Trophoblast cell (in vitro differentiated cells and primary cell): Measurements from ENCODE around the gene MAP3K2.

Experiments
- DNase-seq, 2 donors: peaks; one replicate each; pipeline ENCODE4 v3.0.0-alpha.2; 2016
- H2AFZ ChIP-seq: 2 replicates; pipeline ENCODE4 v1.6.1; 2013; ENCODE audit warnings: low read length, moderate library complexity, mild to moderate bottlenecking; ENCODE audit not compliant: insufficient read depth, poor library complexity
- H2AK5ac ChIP-seq: 2 replicates; pipeline ENCODE4 v1.6.1; 2013; ENCODE audit warnings: mild to moderate bottlenecking, low read length
- H2BK120ac ChIP-seq: 2 replicates; pipeline ENCODE4 v1.6.1; 2013; ENCODE audit warnings: low read length, mild to moderate bottlenecking, moderate library complexity; ENCODE audit not compliant: insufficient read depth, poor library complexity
- H2BK12ac ChIP-seq: 2 replicates; pipeline ENCODE4 v1.6.1; 2013; ENCODE audit warnings: mild to moderate bottlenecking, low read length, moderate library complexity
- H2BK5ac ChIP-seq: 2 replicates; pipeline ENCODE4 v1.6.1; 2013; ENCODE audit warnings: low read length, low read depth, moderate library complexity, mild to moderate bottlenecking; ENCODE audit not compliant: poor library complexity
- H3K14ac ChIP-seq: 2 replicates; pipeline ENCODE4 v1.6.1; 2013; ENCODE audit warnings: mild to moderate bottlenecking, low read length
- H3K18ac ChIP-seq: 2 replicates; pipeline ENCODE4 v1.6.1; 2013; ENCODE audit warnings: mild to moderate bottlenecking, low read length
- H3K23ac ChIP-seq: 2 replicates; pipeline ENCODE4 v1.6.1; 2013; ENCODE audit warnings: low read length
- H3K27ac ChIP-seq: 2 replicates; pipeline ENCODE4 v1.5.1; 2013; ENCODE audit warnings: low read depth, mild to moderate bottlenecking, inconsistent platforms, low read length, moderate library complexity
- H3K27me3 ChIP-seq: 2 replicates; pipeline ENCODE4 v1.6.1; 2013; ENCODE audit warnings: inconsistent platforms, mild to moderate bottlenecking, low read length, moderate library complexity; ENCODE audit not compliant: insufficient read depth
- H3K36me3 ChIP-seq, 2 experiments: 1 replicate in 1 of 2; 2 replicates in 1 of 2; pipeline ENCODE4 v1.6.1; 2013; ENCODE audit warnings: low read length in 2 of 2, mild to moderate bottlenecking in 2 of 2, moderate library complexity in 1 of 2; ENCODE audit not compliant: insufficient read depth in 2 of 2, control insufficient read depth in 1 of 2
- H3K4ac ChIP-seq: 2 replicates; pipeline ENCODE4 v1.6.1; 2013; ENCODE audit warnings: low read depth, mild to moderate bottlenecking, low read length, moderate library complexity
- H3K4me1 ChIP-seq, 2 experiments: 1 replicate in 1 of 2; 2 replicates in 1 of 2; pipeline ENCODE4 v1.6.1; 2013; ENCODE audit warnings: low read length in 2 of 2, mild to moderate bottlenecking in 2 of 2, moderate library complexity in 1 of 2; ENCODE audit not compliant: insufficient read depth in 2 of 2, control insufficient read depth in 1 of 2
- H3K4me2 ChIP-seq: 2 replicates; pipeline ENCODE4 v1.6.1; 2013; ENCODE audit warnings: inconsistent platforms, mild to moderate bottlenecking, low read length, moderate library complexity
- H3K4me3 ChIP-seq: 2 replicates; pipeline ENCODE4 v1.5.1; 2013; ENCODE audit warnings: mild to moderate bottlenecking, low read depth, low read length, inconsistent platforms
- H3K79me1 ChIP-seq: one replicate; pipeline ENCODE4 v1.6.1; 2013; ENCODE audit warnings: low read length
- H3K79me2 ChIP-seq: 2 replicates; pipeline ENCODE4 v1.6.1; 2013; ENCODE audit warnings: low read length, mild to moderate bottlenecking; ENCODE audit not compliant: control insufficient read depth, insufficient read depth, poor library complexity
- H3K9ac ChIP-seq: 2 replicates; pipeline ENCODE4 v1.6.1; 2013; ENCODE audit warnings: mild to moderate bottlenecking, low read length
- H3K9me3 ChIP-seq: 2 replicates; pipeline ENCODE4 v1.6.1; 2013; ENCODE audit warnings: low read depth, mild to moderate bottlenecking, control low read depth, inconsistent platforms, low read length; ENCODE audit not compliant: insufficient read depth
- H4K12ac ChIP-seq: 2 replicates; pipeline ENCODE4 v1.6.1; 2013; ENCODE audit warnings: low read depth, mild to moderate bottlenecking, low read length, moderate library complexity
- H4K8ac ChIP-seq: 2 replicates; pipeline ENCODE4 v1.6.1; 2013; ENCODE audit warnings: low read depth, mild to moderate bottlenecking, low read length, moderate library complexity
- H4K91ac ChIP-seq: one replicate; pipeline ENCODE4 v1.6.1; 2013; ENCODE audit warnings: low read depth, mild to moderate bottlenecking, low read length, moderate library complexity
- WGBS: extraction: QIAGEN DNeasy Blood & Tissue Kit; methylation state at CpG from one replicate; pipeline ENCODE4 v1.1.7; 2013; ENCODE audit warnings: missing lambda C conversion rate; ENCODE audit not compliant: insufficient read length, insufficient coverage; ENCODE audit errors: extremely low coverage; 5-methylcytosine and 5-hydroxymethylcytosine counted together

The MAP3K2 gene

GRCh38 chr2:127382831-127383230, 4.9 kb downstream of the MAP3K2 start:
- Histone ChIP-seq H3K4me1 (peaks cover 3% of the 10 kb centered on the region in 2 experiments), H2BK12ac (no peak overlapping the region), H3K4me2 (no peak overlapping the region), H3K18ac (no peak overlapping the region), H2BK5ac (no peak overlapping the region), H4K12ac (no peak overlapping the region), H3K27me3 (no peaks in the 10 kb centered on the region), H3K23ac (no peak overlapping the region), H3K14ac (no peak overlapping the region), H3K9me3 (no peaks in the 10 kb centered on the region), H4K8ac (no peak overlapping the region), H3K79me2 (peaks cover 6% of the 10 kb centered on the region), H3K4me3 (no peak overlapping the region), H3K27ac (no peak overlapping the region), H2AFZ (no peak overlapping the region), H2AK5ac (no peak overlapping the region), H3K9ac (no peak overlapping the region), H3K36me3 (peaks cover 0 to 2% of the 10 kb centered on the region in 2 experiments), H3K79me1 (peaks cover 4% of the 10 kb centered on the region), H3K4ac (no peak overlapping the region), H4K91ac (no peak overlapping the region), H2BK120ac (no peak overlapping the region)
- DNase-seq, result no peak
- WGBS, result no CpG with 5 or more reads among the region's 3 CpGs

DNA sequence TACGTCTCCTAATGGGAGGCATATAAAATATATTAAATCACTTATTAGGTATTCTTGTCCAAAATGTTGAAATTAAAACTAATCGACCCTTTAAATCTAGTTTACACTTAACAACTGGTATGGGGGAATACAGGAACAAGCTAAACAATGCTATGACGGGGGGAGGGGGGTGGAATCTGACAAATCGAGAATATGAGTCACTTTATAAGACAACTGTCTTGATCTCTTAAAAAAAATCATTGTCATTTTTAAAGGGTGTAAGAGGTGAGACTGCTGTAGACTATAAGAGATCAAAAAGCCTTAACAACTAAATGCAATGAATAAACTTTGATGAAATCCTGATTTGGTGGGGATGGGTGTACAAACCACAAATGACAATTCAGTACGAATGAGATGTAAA, 6.0 kb downstream of the MAP3K2 start:
- H3K4me2 ChIP-seq, result no peak overlapping the region
- no peak overlapping the region for H4K91ac ChIP-seq
- H3K4me3 ChIP-seq, result no peak overlapping the region
- no peaks in the 10 kb centered on the region for H3K79me1 ChIP-seq
- no peak overlapping the region for H3K9ac ChIP-seq
- H3K9me3 ChIP-seq, result peaks cover under 1% of the 10 kb centered on the region
- H3K27ac ChIP-seq, result no peak overlapping the region
- no peaks in the 10 kb centered on the region for H3K27me3 ChIP-seq
- H4K12ac ChIP-seq, result no peak overlapping the region
- no peak overlapping the region for H3K18ac ChIP-seq
- WGBS, result no CpG with 5 or more reads among the region's 5 CpGs
- peaks cover 1% of the 10 kb centered on the region in 2 experiments for H3K4me1 ChIP-seq
- peaks cover 3% of the 10 kb centered on the region for H3K79me2 ChIP-seq
- H2AK5ac ChIP-seq, result no peak overlapping the region
- no peak overlapping the region for H2AFZ ChIP-seq
- peaks cover under 1 to 3% of the 10 kb centered on the region in 2 experiments for H3K36me3 ChIP-seq
- H4K8ac ChIP-seq, result no peak overlapping the region
- DNase-seq, result no peak
- H3K4ac ChIP-seq, result no peak overlapping the region
- H3K23ac ChIP-seq, result no peak overlapping the region
- no peak overlapping the region for H2BK12ac ChIP-seq
- H3K14ac ChIP-seq, result no peak overlapping the region
- H2BK120ac ChIP-seq, result no peak overlapping the region
- no peak overlapping the region for H2BK5ac ChIP-seq

DNA sequence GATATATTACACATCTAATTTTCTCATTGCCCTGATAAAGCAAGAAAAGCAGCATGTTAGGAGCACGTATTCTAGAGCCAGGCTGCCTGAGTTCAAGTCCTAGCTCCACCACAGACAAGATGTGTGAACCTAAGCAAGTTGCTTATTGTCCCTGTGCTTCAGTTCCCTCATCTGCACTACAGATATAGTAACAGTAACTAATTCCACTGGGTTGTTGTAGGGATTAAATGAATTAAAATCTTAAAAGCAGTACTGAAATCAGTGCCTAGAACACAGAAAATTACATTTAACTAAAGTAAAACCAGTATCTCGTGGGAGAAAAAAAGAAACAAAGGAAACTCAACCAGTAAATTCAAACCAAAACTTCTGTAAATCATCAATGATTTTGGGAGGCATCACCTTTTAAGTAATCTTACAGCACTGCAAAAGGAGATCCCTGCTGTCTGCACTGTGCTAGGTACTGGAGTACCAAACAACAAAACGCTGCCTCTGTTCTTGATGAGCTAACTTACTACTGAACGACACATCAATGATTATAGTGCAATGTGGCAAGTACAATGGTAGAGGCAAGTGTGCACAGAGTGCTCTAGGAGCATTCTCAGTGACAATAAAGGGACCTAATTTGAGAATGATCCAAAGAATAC, 7.9 kb downstream of the MAP3K2 start:
- Histone ChIP-seq H4K91ac (no peak overlapping the region), H3K79me1 (no peaks in the 10 kb centered on the region), H3K14ac (no peak overlapping the region), H3K79me2 (peaks cover 4% of the 10 kb centered on the region), H2BK120ac (no peak overlapping the region), H3K4ac (no peak overlapping the region), H3K4me1 (no peaks in the 10 kb centered on the region), H3K4me2 (no peak overlapping the region), H2AK5ac (no peak overlapping the region), H2AFZ (no peak overlapping the region), H3K36me3 (peaks cover 4 to 6% of the 10 kb centered on the region in 2 experiments), H3K27me3 (no peaks in the 10 kb centered on the region), H4K12ac (no peak overlapping the region), H3K9me3 (peaks cover 6% of the 10 kb centered on the region), H3K27ac (no peak overlapping the region), H2BK12ac (no peak overlapping the region), H3K18ac (no peak overlapping the region), H4K8ac (no peak overlapping the region), H3K4me3 (no peak overlapping the region), H3K23ac (no peak overlapping the region), H3K9ac (no peak overlapping the region), H2BK5ac (no peak overlapping the region)
- WGBS, result no CpG with 5 or more reads among the region's 4 CpGs
- DNase-seq, result no peak

- Histone ChIP-seq H4K12ac (no peak overlapping the region), H3K9ac (no peak overlapping the region), H3K4me3 (no peak overlapping the region), H3K18ac (no peak overlapping the region), H4K91ac (no peak overlapping the region), H2AK5ac (no peak overlapping the region), H2BK5ac (no peak overlapping the region), H4K8ac (no peak overlapping the region), H3K14ac (no peak overlapping the region), H2BK120ac (no peak overlapping the region), H3K36me3 (peaks cover 4 to 6% of the 10 kb centered on the region in 2 experiments), H2BK12ac (no peak overlapping the region), H3K4me1 (no peaks in the 10 kb centered on the region), H3K4me2 (no peak overlapping the region), H3K27ac (no peak overlapping the region), H2AFZ (no peak overlapping the region), H3K27me3 (no peaks in the 10 kb centered on the region), H3K4ac (peak overlapping the region; percentile 96), H3K23ac (no peak overlapping the region), H3K79me2 (peaks cover 2% of the 10 kb centered on the region), H3K9me3 (peaks cover 6% of the 10 kb centered on the region), H3K79me1 (no peaks in the 10 kb centered on the region)
- WGBS, result no CpG with 5 or more reads among the region's 6 CpGs
- no peak for DNase-seq
Observed at GRCh38 chr2:127378720-127379119, 9.1 kb downstream of the MAP3K2 start.
